GM13977 (cell line): Measurements from ENCODE around the gene USP35.

ENCODE experiments used
- DNase-seq: peaks from one replicate; pipeline ENCODE4 v3.0.0; 2012; ENCODE audit warnings: low spot score
- in situ Hi-C: fragments of 300-500 bp; cut with MboI; formaldehyde crosslinking; loops from one replicate; pipeline ENCODE4 v1.12.0; 2022; ENCODE audit warnings: low sequenced_read_pairs, low pct_unique_long_range_greater_than_20kb, mixed read lengths, inconsistent platforms; ENCODE audit not compliant: unreplicated experiment
- TF ChIP-seq, protein P1 (sequence below): IDR thresholded peaks from 2 replicates; pipeline ENCODE4 v1.5.1; 2012; ENCODE audit warnings: mild to moderate bottlenecking, control low read depth; ENCODE audit not compliant: insufficient read depth; ENCODE audit errors: extremely low read depth, missing control alignments

USP35 gene

DNA sequence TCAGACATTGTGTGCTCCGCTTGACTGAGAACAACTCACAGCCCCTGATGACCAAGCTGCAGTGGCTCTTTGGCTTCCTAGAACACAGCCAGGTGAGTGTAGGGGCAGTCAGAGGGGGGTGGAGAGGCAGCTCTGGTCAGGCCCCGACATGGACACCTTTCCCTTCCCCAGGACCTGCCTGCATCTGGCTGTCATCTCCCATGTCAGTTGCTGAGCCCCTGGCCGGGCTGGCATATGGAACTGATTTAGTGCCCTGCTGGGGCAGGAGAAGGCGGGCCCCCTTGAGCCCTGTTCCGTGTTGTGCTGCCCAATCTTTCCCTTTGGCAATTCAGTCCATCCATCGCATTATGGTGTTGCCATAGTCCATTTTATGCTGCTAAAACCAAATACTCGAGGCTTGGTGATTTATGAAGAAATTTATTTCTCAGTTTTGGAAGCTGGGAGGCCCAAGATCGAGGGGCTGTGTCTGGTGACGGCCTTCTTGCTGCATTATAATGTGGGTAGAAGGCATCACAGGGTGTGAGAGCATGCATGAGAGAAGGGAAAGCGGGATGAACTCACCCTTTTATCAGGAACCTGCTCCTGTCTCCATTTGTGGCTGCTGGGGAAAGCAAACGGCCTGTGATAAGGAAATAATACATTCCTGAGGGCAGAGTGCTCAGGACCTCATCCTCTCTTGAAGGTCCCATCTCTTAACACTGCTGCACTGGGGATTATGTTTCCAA, 19.0 kb downstream of the USP35 start:
- TF ChIP-seq, protein P1, sequence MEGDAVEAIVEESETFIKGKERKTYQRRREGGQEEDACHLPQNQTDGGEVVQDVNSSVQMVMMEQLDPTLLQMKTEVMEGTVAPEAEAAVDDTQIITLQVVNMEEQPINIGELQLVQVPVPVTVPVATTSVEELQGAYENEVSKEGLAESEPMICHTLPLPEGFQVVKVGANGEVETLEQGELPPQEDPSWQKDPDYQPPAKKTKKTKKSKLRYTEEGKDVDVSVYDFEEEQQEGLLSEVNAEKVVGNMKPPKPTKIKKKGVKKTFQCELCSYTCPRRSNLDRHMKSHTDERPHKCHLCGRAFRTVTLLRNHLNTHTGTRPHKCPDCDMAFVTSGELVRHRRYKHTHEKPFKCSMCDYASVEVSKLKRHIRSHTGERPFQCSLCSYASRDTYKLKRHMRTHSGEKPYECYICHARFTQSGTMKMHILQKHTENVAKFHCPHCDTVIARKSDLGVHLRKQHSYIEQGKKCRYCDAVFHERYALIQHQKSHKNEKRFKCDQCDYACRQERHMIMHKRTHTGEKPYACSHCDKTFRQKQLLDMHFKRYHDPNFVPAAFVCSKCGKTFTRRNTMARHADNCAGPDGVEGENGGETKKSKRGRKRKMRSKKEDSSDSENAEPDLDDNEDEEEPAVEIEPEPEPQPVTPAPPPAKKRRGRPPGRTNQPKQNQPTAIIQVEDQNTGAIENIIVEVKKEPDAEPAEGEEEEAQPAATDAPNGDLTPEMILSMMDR: no peak
- in situ Hi-C loops: no loop called here
- no peak for DNase-seq

DNA sequence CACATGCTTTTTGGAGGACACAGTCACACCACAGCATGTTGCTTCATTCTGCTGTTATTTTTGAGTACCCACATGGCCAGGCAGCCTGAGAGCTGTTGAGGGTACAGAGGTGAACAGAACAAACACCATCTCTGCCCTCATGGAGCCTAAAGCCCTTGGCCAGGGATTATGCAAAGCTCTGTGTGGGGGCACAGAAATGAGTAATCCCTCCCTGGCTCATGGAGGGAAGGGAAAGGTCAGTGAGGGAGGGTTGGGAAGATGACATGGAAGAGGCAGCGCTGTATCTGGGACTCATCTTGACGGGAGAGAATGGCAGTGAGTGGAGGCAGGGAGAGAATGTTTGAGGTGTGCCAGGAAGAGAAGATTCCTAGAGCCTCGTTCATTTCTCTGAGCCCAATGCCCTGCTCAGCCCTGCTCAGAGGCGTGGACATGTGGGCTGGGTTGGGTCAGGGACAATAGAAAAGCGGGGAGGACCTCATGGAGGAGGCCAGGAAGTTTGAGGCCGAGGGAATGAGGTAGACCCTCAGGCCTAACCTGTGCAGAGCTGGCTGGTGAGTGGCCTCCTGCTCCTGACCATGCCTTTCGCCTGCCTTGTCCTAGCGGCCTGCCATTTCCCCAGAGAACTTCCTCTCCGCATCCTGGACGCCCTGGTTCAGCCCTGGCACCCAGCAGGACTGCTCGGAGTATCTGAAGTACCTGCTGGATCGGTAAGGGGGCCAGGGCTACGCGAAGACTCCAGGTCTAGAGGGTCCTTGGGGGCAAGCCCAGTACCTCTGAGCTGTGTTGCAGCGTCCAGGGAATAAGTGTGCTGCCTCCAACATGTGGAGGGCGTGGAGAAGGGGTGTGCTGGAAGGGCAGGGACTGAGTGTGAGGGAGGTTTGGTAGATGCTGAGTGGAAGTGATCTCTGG, 19.8 kb downstream of the USP35 start:
- no peak for DNase-seq
- TF ChIP-seq, protein P1: no peak
- in situ Hi-C loops: no loop called here

DNA sequence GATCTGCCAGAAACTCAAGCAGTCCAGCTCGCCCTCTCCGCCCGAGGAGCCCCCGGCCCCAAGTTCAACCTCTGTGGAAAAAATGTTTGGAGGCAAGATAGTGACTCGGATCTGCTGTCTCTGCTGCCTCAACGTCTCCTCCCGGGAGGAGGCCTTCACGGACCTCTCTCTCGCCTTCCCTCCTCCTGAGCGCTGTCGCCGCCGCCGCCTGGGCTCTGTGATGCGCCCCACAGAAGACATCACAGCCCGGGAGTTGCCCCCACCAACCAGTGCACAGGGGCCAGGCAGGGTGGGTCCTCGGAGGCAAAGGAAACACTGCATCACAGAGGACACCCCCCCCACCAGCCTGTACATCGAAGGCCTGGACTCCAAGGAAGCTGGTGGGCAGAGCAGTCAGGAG, 20.8 kb downstream of the USP35 start:
- no peak for DNase-seq
- in situ Hi-C loops: no loop called here
- TF ChIP-seq, protein P1: no peak

DNA sequence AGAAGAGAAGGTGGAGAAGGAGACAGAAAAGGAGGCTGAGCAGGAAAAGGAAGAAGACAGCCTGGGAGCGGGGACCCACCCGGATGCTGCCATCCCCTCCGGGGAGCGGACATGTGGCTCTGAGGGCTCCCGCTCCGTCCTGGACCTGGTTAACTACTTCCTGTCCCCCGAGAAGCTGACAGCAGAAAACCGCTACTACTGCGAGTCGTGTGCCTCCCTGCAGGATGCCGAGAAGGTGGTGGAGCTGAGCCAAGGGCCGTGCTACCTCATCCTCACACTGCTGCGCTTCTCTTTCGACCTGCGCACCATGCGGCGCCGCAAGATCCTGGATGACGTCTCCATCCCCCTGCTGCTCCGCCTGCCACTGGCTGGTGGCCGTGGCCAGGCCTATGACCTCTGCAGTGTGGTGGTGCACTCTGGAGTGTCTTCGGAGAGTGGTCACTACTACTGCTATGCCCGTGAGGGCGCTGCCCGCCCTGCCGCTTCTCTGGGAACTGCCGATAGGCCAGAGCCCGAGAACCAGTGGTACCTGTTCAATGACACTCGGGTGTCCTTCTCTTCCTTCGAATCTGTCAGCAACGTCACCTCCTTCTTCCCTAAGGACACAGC, 21.4 kb downstream of the USP35 start:
- in situ Hi-C loops: no loop called here
- no peak for DNase-seq
- TF ChIP-seq, protein P1: no peak

DNA sequence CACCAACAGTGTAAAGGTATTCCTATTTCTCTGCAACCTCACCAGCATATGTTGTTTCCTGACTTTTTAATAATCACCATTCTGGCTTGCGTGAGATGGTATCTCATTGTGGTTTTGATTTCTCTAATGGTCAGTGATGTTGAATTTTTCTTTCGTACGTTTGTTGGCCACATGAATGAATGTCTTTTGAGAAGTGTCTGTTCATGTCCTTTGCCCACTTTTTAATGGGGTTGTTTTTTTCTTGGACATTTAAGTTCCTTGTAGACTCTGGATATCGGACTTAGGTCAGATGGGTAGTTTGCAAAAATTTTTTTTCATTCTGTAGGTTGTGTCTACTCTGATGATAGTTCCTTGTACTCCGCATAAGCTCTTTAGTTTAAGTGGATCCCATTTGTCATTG, 22.8 kb downstream of the USP35 start:
- no peak for DNase-seq
- in situ Hi-C loops: no loop called here
- TF ChIP-seq, protein P1: no peak

DNA sequence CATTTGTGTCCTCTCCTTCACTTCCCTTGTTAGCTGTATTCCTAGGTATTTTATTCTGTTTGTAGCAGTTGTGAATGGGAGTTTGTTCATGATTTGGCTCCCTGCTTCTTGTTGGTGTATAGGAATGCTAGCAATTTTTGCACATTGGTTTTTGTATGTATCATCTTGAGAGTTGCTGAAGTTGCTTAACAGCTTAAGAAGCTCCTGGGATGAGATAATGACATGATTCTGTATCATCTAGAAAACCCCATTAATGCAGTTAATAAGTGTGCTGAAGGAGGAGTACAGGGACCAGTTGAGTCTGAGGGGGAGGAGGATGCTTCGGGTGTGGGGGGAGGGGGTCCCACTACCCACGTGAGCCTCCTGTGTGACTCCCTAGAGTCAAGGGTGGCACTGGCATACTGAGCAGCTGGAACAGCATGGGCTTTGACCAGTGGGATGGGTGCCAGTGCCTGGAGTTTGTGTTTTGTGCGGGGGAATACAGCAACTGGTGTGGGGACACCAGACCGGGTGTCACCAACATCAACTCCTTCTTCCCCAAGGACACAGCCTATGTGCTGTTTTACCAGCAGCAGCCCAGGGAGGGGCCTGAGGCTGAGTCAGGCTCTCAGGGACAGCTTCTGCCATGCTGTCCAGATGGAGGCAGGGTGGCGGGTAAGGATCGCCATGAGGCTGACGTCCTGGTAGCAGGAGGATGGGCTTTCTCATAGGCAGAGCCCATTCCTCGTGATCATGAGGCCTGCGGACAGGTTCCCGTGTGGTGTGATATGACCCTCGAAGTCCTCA, 24.1 kb downstream of the USP35 start:
- in situ Hi-C loops: no loop called here
- DNase-seq: no peak
- TF ChIP-seq, protein P1: no peak
